Left lung (tissue), 10 donors: ENCODE data around the gene RAB3GAP1. TPM values are rescaled to one million over a fixed set of nuclear protein-coding genes. Genes with fewer than 3 reads are reported as not detected.

Experiments
- ATAC-seq: fragments of 200-7000 bp; cut with Tn5 transposase; one replicate; pipeline ENCODE4 v1.9.1; 2020; ENCODE audit warnings: moderate library complexity
- DNase-seq, 4 donors: peaks; one replicate each; pipeline ENCODE4 v3.0.0-alpha.2; 2013 to 2020
- H3K27ac ChIP-seq, 2 donors: fragments of 200-600 bp; sonication (generic) in 1 of 2; one replicate each; pipeline versions ENCODE4 v1.5.0 to v1.8.0; 2020 to 2021
- H3K27me3 ChIP-seq, 2 donors: fragments of 200-600 bp; sonication (generic) in 1 of 2; one replicate each; pipeline versions ENCODE4 v1.5.0 to v1.8.0; 2020 to 2021
- H3K36me3 ChIP-seq, 2 donors: fragments of 200-600 bp; sonication (generic) in 1 of 2; one replicate each; pipeline versions ENCODE4 v1.5.0 to v1.8.0; 2020 to 2021
- H3K4me1 ChIP-seq, 2 donors: fragments of 200-600 bp; one replicate each; pipeline ENCODE4 v1.8.0; 2021
- H3K4me3 ChIP-seq, 2 donors: fragments of 200-600 bp; sonication (generic) in 1 of 2; one replicate each; pipeline versions ENCODE4 v1.5.0 to v1.8.0; 2020 to 2021; ENCODE audit warnings: mild to moderate bottlenecking in 1 of 2
- H3K9me3 ChIP-seq, 2 donors: fragments of 200-600 bp; sonication (generic) in 1 of 2; one replicate each; pipeline versions ENCODE4 v1.5.0 to v1.8.0; 2020 to 2021
- CTCF ChIP-seq, 2 donors: fragments of 200-600 bp; sonication (generic) in 1 of 2; IDR thresholded peaks; one replicate each; pipeline versions ENCODE4 v1.5.0 to v1.8.0; 2021; ENCODE audit warnings: antibody characterized with exemption in 2 of 2
- intact Hi-C, 2 donors: fragments of 100-400 bp; cut with DNase I; formaldehyde crosslinking; loops; one replicate each; pipeline versions ENCODE4 v1.11.2 to v1.14.2; 2022
- polyA plus RNA-seq, 6 donors: library from polyadenylated mRNA; unstranded; fragments of 120-200 nt; gene quantifications; one replicate each; pipeline ENCODE4 v1.2.1, GENCODE V29; 2013; ENCODE audit not compliant: insufficient read length in 6 of 6
- total RNA-seq, 2 donors: library from RNA; stranded (reverse); fragmentation: NEBNext Ultra II Directional; extraction: Animal tissue kit (Norgen Biotek cat#: 25700); gene quantifications; one replicate each; pipeline ENCODE4 v1.2.1, GENCODE V29; 2021
- donor health status: DM: no; HTN: yes; CAD: no.
- donor health status: DM: no; HTN: no; CAD: no.

RAB3GAP1 gene
- total and polyA plus RNA-seq, 8 donors = 40.2 to 68.1 (median 59.7) TPM

GRCh38 chr2:135162786-135163185 is 110.7 kb downstream of the RAB3GAP1 start:
- intact Hi-C loops = no loop called here
- ATAC-seq = no peak
- TF ChIP-seq CTCF (IDR thresholded peaks at IDR 0.05) = no peak

GRCh38 chr2:135163306-135163705 is 111.2 kb downstream of the RAB3GAP1 start:
- no peak overlapping the region for H3K27ac ChIP-seq
- ATAC-seq (no peak), DNase-seq (no peak)
- intact Hi-C loops = no loop called here
- no peak for TF ChIP-seq CTCF (IDR thresholded peaks at IDR 0.05)
- H3K27me3 ChIP-seq = no peaks in the 10 kb centered on the region
- H3K9me3 ChIP-seq = no peaks in the 10 kb centered on the region
- peaks cover 0 to 89% of the 10 kb centered on the region in 2 donors for H3K36me3 ChIP-seq
- no peak overlapping the region for H3K4me3 ChIP-seq
- H3K4me1 ChIP-seq = no peaks in the 10 kb centered on the region

More at GRCh38 chr2:135162786-135163185, 110.7 kb downstream of the RAB3GAP1 start:
- Histone ChIP-seq H3K9me3 (no peaks in the 10 kb centered on the region), H3K36me3 (peaks cover 0 to 89% of the 10 kb centered on the region in 2 donors), H3K4me3 (no peak overlapping the region), H3K4me1 (no peaks in the 10 kb centered on the region), H3K27me3 (no peaks in the 10 kb centered on the region), H3K27ac (no peak overlapping the region)
- DNase-seq = no peak

- no peak for TF ChIP-seq CTCF (IDR thresholded peaks at IDR 0.05)
- H3K4me3 ChIP-seq = no peak overlapping the region
- no peaks in the 10 kb centered on the region for H3K27me3 ChIP-seq
- no peak for ATAC-seq
- DNase-seq = no peak
- H3K4me1 ChIP-seq = no peaks in the 10 kb centered on the region
- H3K27ac ChIP-seq = no peak overlapping the region
- H3K9me3 ChIP-seq = no peaks in the 10 kb centered on the region
- intact Hi-C loops = no loop called here
- H3K36me3 ChIP-seq = peaks cover 0 to 89% of the 10 kb centered on the region in 2 donors
Measured at GRCh38 chr2:135163901-135164300, 111.8 kb downstream of the RAB3GAP1 start.

- Histone ChIP-seq H3K9me3 (no peaks in the 10 kb centered on the region), H3K27ac (no peak overlapping the region), H3K36me3 (peaks cover 0 to 89% of the 10 kb centered on the region in 2 donors), H3K4me3 (no peak overlapping the region), H3K27me3 (no peaks in the 10 kb centered on the region), H3K4me1 (no peaks in the 10 kb centered on the region)
- TF ChIP-seq CTCF (IDR thresholded peaks at IDR 0.05) = no peak
- intact Hi-C loops = no loop called here
- ATAC-seq (no peak), DNase-seq (no peak)
Measured at GRCh38 chr2:135164431-135164830, 112.3 kb downstream of the RAB3GAP1 start.

- ATAC-seq = no peak
- no peak overlapping the region for H3K27ac ChIP-seq
- H3K27me3 ChIP-seq = no peaks in the 10 kb centered on the region
- intact Hi-C loops = no loop called here
- H3K9me3 ChIP-seq = no peaks in the 10 kb centered on the region
- peaks cover 0 to 96% of the 10 kb centered on the region in 2 donors for H3K36me3 ChIP-seq
- no peaks in the 10 kb centered on the region for H3K4me1 ChIP-seq
- no peak overlapping the region for H3K4me3 ChIP-seq
- TF ChIP-seq CTCF (IDR thresholded peaks at IDR 0.05) = no peak
- no peak for DNase-seq
Measured at GRCh38 chr2:135167273-135167672, 115.2 kb downstream of the RAB3GAP1 start.
